Measurements from ENCODE around the gene TMEM106C.

GRCh38 chr12:48004053-48004941, 40.9 kb downstream of the TMEM106C start, which contains the start of gene COL2A1:
- TF ChIP-seq EZH2 (IDR thresholded peaks at IDR 0.05; ENCODE audit: insufficient read depth, poor library complexity, severe bottlenecking) (peak; percentile 82), EZH2phosphoT487 (IDR thresholded peaks at IDR 0.05; ENCODE audit: insufficient read depth, low read depth) (0 out of 2 replicates have a peak, but pooled peaks have one; percentile 15)

All from GM23248 (cell line).